ENCODE data around the gene SKI.

- TF ChIP-seq, protein P1, sequence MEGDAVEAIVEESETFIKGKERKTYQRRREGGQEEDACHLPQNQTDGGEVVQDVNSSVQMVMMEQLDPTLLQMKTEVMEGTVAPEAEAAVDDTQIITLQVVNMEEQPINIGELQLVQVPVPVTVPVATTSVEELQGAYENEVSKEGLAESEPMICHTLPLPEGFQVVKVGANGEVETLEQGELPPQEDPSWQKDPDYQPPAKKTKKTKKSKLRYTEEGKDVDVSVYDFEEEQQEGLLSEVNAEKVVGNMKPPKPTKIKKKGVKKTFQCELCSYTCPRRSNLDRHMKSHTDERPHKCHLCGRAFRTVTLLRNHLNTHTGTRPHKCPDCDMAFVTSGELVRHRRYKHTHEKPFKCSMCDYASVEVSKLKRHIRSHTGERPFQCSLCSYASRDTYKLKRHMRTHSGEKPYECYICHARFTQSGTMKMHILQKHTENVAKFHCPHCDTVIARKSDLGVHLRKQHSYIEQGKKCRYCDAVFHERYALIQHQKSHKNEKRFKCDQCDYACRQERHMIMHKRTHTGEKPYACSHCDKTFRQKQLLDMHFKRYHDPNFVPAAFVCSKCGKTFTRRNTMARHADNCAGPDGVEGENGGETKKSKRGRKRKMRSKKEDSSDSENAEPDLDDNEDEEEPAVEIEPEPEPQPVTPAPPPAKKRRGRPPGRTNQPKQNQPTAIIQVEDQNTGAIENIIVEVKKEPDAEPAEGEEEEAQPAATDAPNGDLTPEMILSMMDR (IDR thresholded peaks at IDR 0.05): no peak
- TF ChIP-seq POLR2A (IDR thresholded peaks at IDR 0.05): no peak
Measured at GRCh38 chr1:2232255-2232915, 4.3 kb downstream of the SKI start.

All from prostate gland (tissue), 2 donors.